CD14-positive monocyte (primary cell): Measurements from ENCODE around the gene CELF4. TPM values are rescaled to one million over a fixed set of nuclear protein-coding genes. Genes with fewer than 3 reads are reported as not detected.
A peak's percentile ranks its signal among the peaks of the same experiment; 100 is the strongest.

Experiments used
- DNase-seq, 3 donors: peaks; one replicate each; pipeline ENCODE4 v3.0.0-alpha.2; 2011 to 2022
- H2AFZ ChIP-seq: 2 replicates; pipeline ENCODE4 v1.6.0; 2012; ENCODE audit warnings: mild to moderate bottlenecking, low read depth, low read length, inconsistent platforms; ENCODE audit not compliant: insufficient read depth, poor library complexity, severe bottlenecking
- H3K27ac ChIP-seq, 2 donors: 1 replicate in 1 of 2; 2 replicates in 1 of 2; pipeline ENCODE4 v1.5.1; 2012 to 2013; ENCODE audit warnings: low read length in 2 of 2, control low read depth in 1 of 2, inconsistent platforms in 1 of 2, low read depth in 1 of 2, mild to moderate bottlenecking in 1 of 2
- H3K27me3 ChIP-seq, 2 donors: one replicate each; pipeline versions ENCODE4 v1.6.0 to v1.6.1; 2011 to 2013; ENCODE audit warnings: low read length in 2 of 2; ENCODE audit not compliant: control insufficient read depth in 2 of 2, insufficient read depth in 2 of 2
- H3K36me3 ChIP-seq, 2 donors: replicated peaks in 1 of 2; 1 replicate in 1 of 2; 2 replicates in 1 of 2; pipeline versions ENCODE4 v1.5.1 to v1.6.1; 2012 to 2013; ENCODE audit warnings: low read length in 2 of 2, control low read depth in 1 of 2, inconsistent platforms in 1 of 2, mild to moderate bottlenecking in 1 of 2; ENCODE audit not compliant: insufficient read depth in 2 of 2, control insufficient read depth in 1 of 2
- H3K4me1 ChIP-seq, 2 donors: 1 replicate in 1 of 2; 2 replicates in 1 of 2; pipeline versions ENCODE4 v1.5.1 to v1.6.1; 2012 to 2013; ENCODE audit warnings: low read length in 2 of 2, control low read depth in 1 of 2, inconsistent platforms in 1 of 2, mild to moderate bottlenecking in 1 of 2, moderate library complexity in 1 of 2; ENCODE audit not compliant: insufficient read depth in 2 of 2, control insufficient read depth in 1 of 2
- H3K4me2 ChIP-seq: replicated peaks from 2 replicates; pipeline ENCODE3; 2012; ENCODE audit warnings: low read length, moderate library complexity, mild to moderate bottlenecking; ENCODE audit not compliant: poor library complexity, severe bottlenecking; ENCODE audit errors: extremely low read depth
- H3K4me3 ChIP-seq, 3 experiments: fragments of 200-600 bp in 1 of 3; sonication (generic) in 1 of 3; replicated peaks in 1 of 3; 1 replicate in 2 of 3; 2 replicates in 1 of 3; pipeline ENCODE4 v1.5.1; 2011 to 2013; ENCODE audit warnings: low read length in 3 of 3, mild to moderate bottlenecking in 3 of 3, control low read depth in 2 of 3, low read depth in 2 of 3, inconsistent platforms in 1 of 3, moderate library complexity in 1 of 3
- H3K79me2 ChIP-seq: 2 replicates; pipeline ENCODE4 v1.6.0; 2012; ENCODE audit warnings: mild to moderate bottlenecking, control low read depth, inconsistent platforms, low read length, moderate library complexity; ENCODE audit not compliant: insufficient read depth
- H3K9ac ChIP-seq: 2 replicates; pipeline ENCODE4 v1.6.0; 2017; ENCODE audit warnings: low read length, mild to moderate bottlenecking; ENCODE audit not compliant: insufficient read depth, poor library complexity, severe bottlenecking
- H3K9me3 ChIP-seq, 2 donors: replicated peaks in 1 of 2; 1 replicate in 1 of 2; 2 replicates in 1 of 2; pipeline versions ENCODE4 v1.5.1 to v1.6.1; 2012 to 2013; ENCODE audit warnings: low read length in 2 of 2, control low read depth in 1 of 2; ENCODE audit not compliant: control insufficient read depth in 1 of 2, insufficient read depth in 1 of 2
- H4K20me1 ChIP-seq: 2 replicates; pipeline ENCODE4 v1.6.0; 2012; ENCODE audit warnings: mild to moderate bottlenecking, low read length, control low read depth, moderate library complexity; ENCODE audit not compliant: insufficient read depth
- H3K27ac Mint-ChIP-seq, 7 donors: one replicate each; pipeline ENCODE4 v1.8.0; 2020; ENCODE audit warnings: mild to moderate bottlenecking in 7 of 7, mixed read lengths in 7 of 7, moderate library complexity in 6 of 7, inconsistent platforms in 2 of 7
- H3K27me3 Mint-ChIP-seq, 3 donors: one replicate each; pipeline ENCODE4 v1.8.0; 2021 to 2022; ENCODE audit warnings: low read depth in 3 of 3, mild to moderate bottlenecking in 3 of 3, mixed read lengths in 3 of 3, moderate library complexity in 3 of 3, inconsistent platforms in 1 of 3
- H3K36me3 Mint-ChIP-seq, 2 donors: one replicate each; pipeline ENCODE4 v1.8.0; 2020; ENCODE audit warnings: mixed read lengths in 2 of 2, inconsistent platforms in 1 of 2, mild to moderate bottlenecking in 1 of 2
- H3K4me1 Mint-ChIP-seq: one replicate; pipeline ENCODE4 v1.8.0; 2020; ENCODE audit warnings: mild to moderate bottlenecking, mixed read lengths
- H3K4me3 Mint-ChIP-seq, 2 donors: one replicate each; pipeline ENCODE4 v1.8.0; 2020; ENCODE audit warnings: mild to moderate bottlenecking in 2 of 2, mixed read lengths in 2 of 2, moderate library complexity in 1 of 2
- H3K9me3 Mint-ChIP-seq, 7 donors: one replicate each; pipeline ENCODE4 v1.8.0; 2020 to 2022; ENCODE audit warnings: mixed read lengths in 7 of 7, mild to moderate bottlenecking in 6 of 7, moderate library complexity in 6 of 7, inconsistent platforms in 2 of 7
- CTCF ChIP-seq: fragments of 200-600 bp; IDR thresholded peaks from one replicate; pipeline ENCODE4 v1.8.0; 2022; ENCODE audit warnings: antibody characterized with exemption, mild to moderate bottlenecking
- WGBS: methylation state at CpG from one replicate; pipeline ENCODE4 v1.1.5; 2013; ENCODE audit warnings: missing lambda C conversion rate; ENCODE audit not compliant: insufficient coverage; 5-methylcytosine and 5-hydroxymethylcytosine counted together
- intact Hi-C, 2 donors: fragments of 100-400 bp; cut with micrococcal nuclease; formaldehyde crosslinking; loops; one replicate each; pipeline versions ENCODE4 v1.15.0 to v1.15.1; 2023
- polyA plus RNA-seq, 3 donors: library from polyadenylated mRNA; depleted of rRNA in 1 of 3; unstranded in 2 of 3; stranded (reverse) in 1 of 3; fragments of 300-500 nt in 2 of 3; fragments of >200 nt in 1 of 3; fragmentation: Illumina TruSeq in 2 of 3; gene quantifications; 1 replicate in 2 of 3; 2 replicates in 1 of 3; pipeline ENCODE4 v1.2.3, GENCODE V29; 2012 to 2021

Gene CELF4
- polyA plus RNA-seq, 3 donors, result not detected

GRCh38 chr18:37489011-37489410, 76.6 kb downstream of the CELF4 start:
- TF ChIP-seq CTCF, result no peak
- no peaks in the 10 kb centered on the region for H3K4me1 ChIP-seq
- peaks cover 17 to 42% of the 10 kb centered on the region in 2 donors for H3K27me3 ChIP-seq
- no peaks in the 10 kb centered on the region for H4K20me1 ChIP-seq
- no peak for DNase-seq
- intact Hi-C loops, result no loop called here
- no peak overlapping the region for H3K27ac ChIP-seq
- H3K36me3 Mint-ChIP-seq, result no peaks in the 10 kb centered on the region
- no peak overlapping the region for H3K4me2 ChIP-seq
- no peak overlapping the region for H3K27ac Mint-ChIP-seq
- no peak overlapping the region for H3K9ac ChIP-seq
- H3K27me3 Mint-ChIP-seq, result peaks cover 45 to 55% (median 49%) of the 10 kb centered on the region in 3 donors
- no peaks in the 10 kb centered on the region for H3K36me3 ChIP-seq
- peaks cover 0 to 7% (median under 1%) of the 10 kb centered on the region in 7 donors for H3K9me3 Mint-ChIP-seq
- WGBS, result 81% methylated on average over 7 of the region's 9 CpGs
- H3K4me3 ChIP-seq, result no peak overlapping the region
- no peak overlapping the region for H3K4me3 Mint-ChIP-seq
- H3K4me1 Mint-ChIP-seq, result peaks cover 3% of the 10 kb centered on the region
- no peaks in the 10 kb centered on the region for H3K79me2 ChIP-seq
- peaks cover 0 to 5% of the 10 kb centered on the region in 2 donors for H3K9me3 ChIP-seq
- H2AFZ ChIP-seq, result no peak overlapping the region

- WGBS, result 18% methylated on average over 10 of the region's 13 CpGs
- H3K4me3 ChIP-seq, result no peak overlapping the region
- no peak for TF ChIP-seq CTCF
- no peak overlapping the region for H3K27ac ChIP-seq
- Mint-ChIP-seq H3K27me3 (peaks cover 55 to 62% (median 60%) of the 10 kb centered on the region in 3 donors), H3K36me3 (no peaks in the 10 kb centered on the region), H3K4me3 (peak overlapping the region in 1 of 2 donors; percentile 55), H3K9me3 (peaks cover 0 to 7% (median 3%) of the 10 kb centered on the region in 7 donors), H3K4me1 (peaks cover 3% of the 10 kb centered on the region), H3K27ac (no peak overlapping the region)
- peaks cover 23 to 57% of the 10 kb centered on the region in 2 donors for H3K27me3 ChIP-seq
- no peaks in the 10 kb centered on the region for H4K20me1 ChIP-seq
- H3K9ac ChIP-seq, result no peak overlapping the region
- intact Hi-C loops, result no loop called here
- peaks cover 0 to 5% of the 10 kb centered on the region in 2 donors for H3K9me3 ChIP-seq
- no peak for DNase-seq
- no peak overlapping the region for H3K4me2 ChIP-seq
- no peaks in the 10 kb centered on the region for H3K36me3 ChIP-seq
- H3K4me1 ChIP-seq, result no peaks in the 10 kb centered on the region
- no peak overlapping the region for H2AFZ ChIP-seq
- no peaks in the 10 kb centered on the region for H3K79me2 ChIP-seq
Observed at GRCh38 chr18:37487400-37487867, 78.2 kb downstream of the CELF4 start.
